Smooth muscle cell (in vitro differentiated cells): ENCODE data around the gene ARHGAP31. TPM values are rescaled to one million over a fixed set of nuclear protein-coding genes. Genes with fewer than 3 reads are reported as not detected.

Experiments
- DNase-seq: peaks from one replicate; lab custom pipeline; 2025; ENCODE audit not compliant: unreplicated experiment; lab: John Stamatoyannopoulos, UW
- H2AFZ ChIP-seq: fragments of 200-600 bp; sonication (generic); 2 replicates; pipeline ENCODE4 v1.6.0; 2016; ENCODE audit warnings: antibody characterized with exemption, low read depth, mild to moderate bottlenecking
- H3F3A ChIP-seq: fragments of 200-600 bp; sonication (generic); 2 replicates; pipeline ENCODE4 v1.6.0; 2017; ENCODE audit warnings: antibody characterized with exemption, low read depth
- H3K27ac ChIP-seq: fragments of 200-600 bp; sonication (generic); 2 replicates; pipeline ENCODE4 v1.5.1; 2016; ENCODE audit warnings: low read depth, mild to moderate bottlenecking
- H3K27me3 ChIP-seq: fragments of 200-600 bp; sonication (generic); 2 replicates; pipeline ENCODE4 v1.6.1; 2016; ENCODE audit warnings: low read depth, mild to moderate bottlenecking
- H3K36me3 ChIP-seq: fragments of 200-600 bp; sonication (generic); 2 replicates; pipeline ENCODE4 v1.5.1; 2016; ENCODE audit warnings: low read depth
- H3K4me1 ChIP-seq: fragments of 200-600 bp; sonication (generic); 2 replicates; pipeline ENCODE4 v1.5.1; 2016; ENCODE audit warnings: low read depth
- H3K4me2 ChIP-seq: fragments of 200-600 bp; sonication (generic); 2 replicates; pipeline ENCODE4 v1.6.0; 2016; ENCODE audit warnings: mild to moderate bottlenecking
- H3K4me3 ChIP-seq: fragments of 200-600 bp; sonication (generic); 2 replicates; pipeline ENCODE4 v1.5.1; 2016; ENCODE audit warnings: mild to moderate bottlenecking
- H3K79me2 ChIP-seq: fragments of 200-600 bp; sonication (generic); 2 replicates; pipeline ENCODE4 v1.6.0; 2016; ENCODE audit warnings: low read depth, mild to moderate bottlenecking
- H3K9ac ChIP-seq: fragments of 200-600 bp; sonication (generic); 2 replicates; pipeline ENCODE4 v1.6.0; 2016; ENCODE audit warnings: low read depth
- H3K9me3 ChIP-seq: fragments of 200-600 bp; sonication (generic); replicated peaks from 2 replicates; pipeline ENCODE4 v1.5.1; 2016; ENCODE audit warnings: low read depth
- H4K20me1 ChIP-seq: fragments of 200-600 bp; sonication (generic); 2 replicates; pipeline ENCODE4 v1.6.0; 2016; ENCODE audit warnings: low read depth
- CTCF ChIP-seq: fragments of 200-600 bp; sonication (generic); IDR thresholded peaks from 2 replicates; pipeline ENCODE4 v1.5.1; 2017; ENCODE audit warnings: borderline replicate concordance, mild to moderate bottlenecking, antibody characterized with exemption; ENCODE audit not compliant: insufficient read depth, poor library complexity, severe bottlenecking
- WGBS: methylation state at CpG from one replicate; pipeline ENCODE4 v1.1.7; 2016; ENCODE audit warnings: low lambda C conversion rate; 5-methylcytosine and 5-hydroxymethylcytosine counted together
- polyA plus RNA-seq: library from polyadenylated mRNA; unstranded; fragments of >200 nt; fragmentation: Nextera tagmentation; extraction: Ambion mirVana; gene quantifications from 2 replicates; pipeline ENCODE4 v1.2.1, GENCODE V29; 2016
- total RNA-seq: library from RNA; depleted of rRNA; stranded (reverse); fragments of >200 nt; gene quantifications from 2 replicates; pipeline ENCODE4 v1.2.3, GENCODE V29; 2014

The ARHGAP31 gene
- total and polyA plus RNA-seq, 2 experiments from 2014 or later = 6.1 to 10.9 TPM

- H3K9me3 ChIP-seq = no peaks in the 10 kb centered on the region
- peaks cover 25% of the 10 kb centered on the region for H3F3A ChIP-seq
- peaks cover 23% of the 10 kb centered on the region for H3K4me1 ChIP-seq
- H2AFZ ChIP-seq = no peak overlapping the region
- H4K20me1 ChIP-seq = no peaks in the 10 kb centered on the region
- H3K4me3 ChIP-seq = no peak overlapping the region
- no peak for TF ChIP-seq CTCF
- peak overlapping the region; percentile 68 for H3K4me2 ChIP-seq
- H3K36me3 ChIP-seq = no peaks in the 10 kb centered on the region
- WGBS = 58% methylated on average over 10 of the region's 10 CpGs
- no peaks in the 10 kb centered on the region for H3K27me3 ChIP-seq
- no peak for DNase-seq
- H3K9ac ChIP-seq = peak overlapping the region; percentile 86
- peak overlapping the region; percentile 99 for H3K27ac ChIP-seq
- peaks cover 55% of the 10 kb centered on the region for H3K79me2 ChIP-seq
Observed at GRCh38 chr3:119311081-119311925, 17.1 kb downstream of the ARHGAP31 start.

GRCh38 chr3:119313461-119313860 lies 19.3 kb downstream of the ARHGAP31 start:
- Histone ChIP-seq H3K27ac (peak overlapping the region; percentile 99), H3K79me2 (peaks cover 48% of the 10 kb centered on the region), H3K27me3 (no peaks in the 10 kb centered on the region), H3K36me3 (no peaks in the 10 kb centered on the region), H3K9me3 (no peaks in the 10 kb centered on the region), H4K20me1 (no peaks in the 10 kb centered on the region), H3K4me3 (no peak overlapping the region), H2AFZ (no peak overlapping the region), H3F3A (peaks cover 20% of the 10 kb centered on the region), H3K4me1 (peaks cover 32% of the 10 kb centered on the region), H3K4me2 (no peak overlapping the region), H3K9ac (no peak overlapping the region)
- TF ChIP-seq CTCF = no peak
- no peak for DNase-seq
- 82% methylated on average over 3 of the region's 3 CpGs for WGBS

GRCh38 chr3:119314821-119315220 lies 20.6 kb downstream of the ARHGAP31 start:
- Histone ChIP-seq H3K27ac (no peak overlapping the region), H4K20me1 (no peaks in the 10 kb centered on the region), H3K9me3 (no peaks in the 10 kb centered on the region), H3K27me3 (no peaks in the 10 kb centered on the region), H3K4me1 (peaks cover 42% of the 10 kb centered on the region), H3F3A (peaks cover 14% of the 10 kb centered on the region), H3K36me3 (no peaks in the 10 kb centered on the region), H3K9ac (no peak overlapping the region), H3K4me3 (no peak overlapping the region), H2AFZ (no peak overlapping the region), H3K79me2 (peaks cover 54% of the 10 kb centered on the region), H3K4me2 (no peak overlapping the region)
- no peak for DNase-seq
- no peak for TF ChIP-seq CTCF
- 86% methylated on average over 1 of the region's 1 CpG for WGBS
